ENCODE results near the gene RFTN2. TPM values are rescaled to one million over a fixed set of nuclear protein-coding genes. Genes with fewer than 3 reads are reported as not detected.

RFTN2 gene
- polyA plus RNA-seq, 1 donor (not counting 4 experiments of a cell fraction or from before 2014, with no cell fraction given), result 0.37 TPM

GRCh38 chr2:197705912-197706838 is 30.8 kb upstream of the RFTN2 start:
- Histone ChIP-seq H3K27ac (ENCODE audit: control insufficient read depth, insufficient read depth, low read length) (peak overlapping the region; percentile 17), H3K9me1 (ENCODE audit: control insufficient read depth, extremely low read depth, insufficient read depth, low read length) (no peaks in the 10 kb centered on the region), H3K27me3 (ENCODE audit: control insufficient read depth, extremely low read depth, insufficient read depth, low read length) (no peaks in the 10 kb centered on the region), H3K4me3 (ENCODE audit: control insufficient read depth in 2 of 3, extremely low read depth in 1 of 3, insufficient read depth in 2 of 3, low read depth in 1 of 3, low read length in 3 of 3) (peak overlapping the region; percentile 83 to 91 (median 91)), H3K9ac (ENCODE audit: control insufficient read depth, extremely low read depth, insufficient read depth, low read length) (peak overlapping the region; percentile 79), H3K4me1 (ENCODE audit: control insufficient read depth, extremely low read depth, insufficient read depth, low read length) (peaks cover 21% of the 10 kb centered on the region), H3K36me3 (ENCODE audit: control insufficient read depth in 2 of 2, extremely low read depth in 1 of 2, insufficient read depth in 2 of 2, low read length in 2 of 2) (peaks cover 2 to 7% of the 10 kb centered on the region in 2 experiments), H4K20me1 (ENCODE audit: control insufficient read depth, extremely low read depth, insufficient read depth, low read length) (peaks cover 7% of the 10 kb centered on the region), H3K9me3 (ENCODE audit: control insufficient read depth, low read depth, low read length) (no peaks in the 10 kb centered on the region), H2AFZ (ENCODE audit: control insufficient read depth, low read length) (peak overlapping the region; percentile 27), H3K79me2 (ENCODE audit: control insufficient read depth, insufficient read depth, low read length) (peaks cover 51% of the 10 kb centered on the region), H3K4me2 (ENCODE audit: control insufficient read depth, extremely low read depth, insufficient read depth, low read depth, low read length) (peak overlapping the region; percentile 92)
- FAIRE-seq, result no peak
- dilution Hi-C loops (cut with MboI; ENCODE audit: extremely low pct_ligation_motif_present, low sequenced_read_pairs), result no loop called here
- no peak for TF ChIP-seq CTCF (optimal IDR thresholded peaks at IDR 0.05 in 1 of 3, IDR thresholded peaks at IDR 0.05 in 1 of 3, conservative IDR thresholded peaks at IDR 0.05 in 1 of 3; ENCODE audit: extremely low read depth in 1 of 3, insufficient read depth in 2 of 3, low read length in 3 of 3)
- no peak for TF ChIP-seq EZH2 (IDR thresholded peaks at IDR 0.05; ENCODE audit: low read length)
- no peak for DNase-seq (ENCODE audit: low read depth, low spot score)

- Histone ChIP-seq H3K9me3 (ENCODE audit: control insufficient read depth, low read depth, low read length) (no peaks in the 10 kb centered on the region), H2AFZ (ENCODE audit: control insufficient read depth, low read length) (peak within 1 kb of the TSS; percentile 99), H3K36me3 (ENCODE audit: control insufficient read depth in 2 of 2, extremely low read depth in 1 of 2, insufficient read depth in 2 of 2, low read length in 2 of 2) (peaks cover 2 to 4% of the 10 kb centered on the region in 2 experiments), H3K4me2 (ENCODE audit: control insufficient read depth, extremely low read depth, insufficient read depth, low read depth, low read length) (peak within 1 kb of the TSS; percentile 97), H3K27me3 (ENCODE audit: control insufficient read depth, extremely low read depth, insufficient read depth, low read length) (no peaks in the 10 kb centered on the region), H3K9me1 (ENCODE audit: control insufficient read depth, extremely low read depth, insufficient read depth, low read length) (no peaks in the 10 kb centered on the region), H4K20me1 (ENCODE audit: control insufficient read depth, extremely low read depth, insufficient read depth, low read length) (peaks cover 7% of the 10 kb centered on the region), H3K4me3 (ENCODE audit: control insufficient read depth in 2 of 3, extremely low read depth in 1 of 3, insufficient read depth in 2 of 3, low read depth in 1 of 3, low read length in 3 of 3) (peak within 1 kb of the TSS; percentile 83 to 91 (median 91)), H3K27ac (ENCODE audit: control insufficient read depth, insufficient read depth, low read length) (peak within 1 kb of the TSS; percentile 79), H3K9ac (ENCODE audit: control insufficient read depth, extremely low read depth, insufficient read depth, low read length) (peak within 1 kb of the TSS; percentile 79), H3K79me2 (ENCODE audit: control insufficient read depth, insufficient read depth, low read length) (peaks cover 46% of the 10 kb centered on the region), H3K4me1 (ENCODE audit: control insufficient read depth, extremely low read depth, insufficient read depth, low read length) (peaks cover 21% of the 10 kb centered on the region)
- TF ChIP-seq EZH2 (IDR thresholded peaks at IDR 0.05; ENCODE audit: low read length), result no peak
- dilution Hi-C loops (cut with MboI; ENCODE audit: extremely low pct_ligation_motif_present, low sequenced_read_pairs), result no loop called here
- FAIRE-seq, result no peak
- DNase-seq (ENCODE audit: low read depth, low spot score), result no peak
Measured at GRCh38 chr2:197705121-197705911, 29.9 kb upstream of the RFTN2 start, which contains the start of gene MARS2. Gene MARS2 (plus strand): TSS chr2:197705369. CDS start chr2:197705406, 37 bp downstream.

All from keratinocyte (primary cell).